Panc1 (cell line): ENCODE results near the gene ATP2B2.

Experiments used
- SIN3A ChIP-seq: IDR thresholded peaks from 2 replicates; pipeline ENCODE4 v1.6.1; 2012; ENCODE audit warnings: low read depth, mild to moderate bottlenecking, low read length, moderate library complexity, borderline replicate concordance; ENCODE audit not compliant: insufficient read depth
- TF ChIP-seq, protein P1 (sequence below): fragments of 450-650 bp; IDR thresholded peaks from 2 replicates; pipeline ENCODE4 v1.5.1; 2017; ENCODE audit warnings: mild to moderate bottlenecking

GRCh38 chr3:10551821-10552630, 46.6 kb upstream of the ATP2B2 start:
- TF ChIP-seq, protein P1, sequence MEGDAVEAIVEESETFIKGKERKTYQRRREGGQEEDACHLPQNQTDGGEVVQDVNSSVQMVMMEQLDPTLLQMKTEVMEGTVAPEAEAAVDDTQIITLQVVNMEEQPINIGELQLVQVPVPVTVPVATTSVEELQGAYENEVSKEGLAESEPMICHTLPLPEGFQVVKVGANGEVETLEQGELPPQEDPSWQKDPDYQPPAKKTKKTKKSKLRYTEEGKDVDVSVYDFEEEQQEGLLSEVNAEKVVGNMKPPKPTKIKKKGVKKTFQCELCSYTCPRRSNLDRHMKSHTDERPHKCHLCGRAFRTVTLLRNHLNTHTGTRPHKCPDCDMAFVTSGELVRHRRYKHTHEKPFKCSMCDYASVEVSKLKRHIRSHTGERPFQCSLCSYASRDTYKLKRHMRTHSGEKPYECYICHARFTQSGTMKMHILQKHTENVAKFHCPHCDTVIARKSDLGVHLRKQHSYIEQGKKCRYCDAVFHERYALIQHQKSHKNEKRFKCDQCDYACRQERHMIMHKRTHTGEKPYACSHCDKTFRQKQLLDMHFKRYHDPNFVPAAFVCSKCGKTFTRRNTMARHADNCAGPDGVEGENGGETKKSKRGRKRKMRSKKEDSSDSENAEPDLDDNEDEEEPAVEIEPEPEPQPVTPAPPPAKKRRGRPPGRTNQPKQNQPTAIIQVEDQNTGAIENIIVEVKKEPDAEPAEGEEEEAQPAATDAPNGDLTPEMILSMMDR, result no peak
- no peak for TF ChIP-seq SIN3A
